Cardiac muscle cell (in vitro differentiated cells and primary cell): ENCODE results near the gene RINL. TPM values are rescaled to one million over a fixed set of nuclear protein-coding genes. Genes with fewer than 3 reads are reported as not detected.
A peak's percentile ranks its signal among the peaks of the same experiment; 100 is the strongest.

Experiments used
- DNase-seq, 2 donors: peaks; one replicate each; pipeline versions ENCODE4 v3.0.0 to v3.0.0-alpha.2; 2010 to 2017; ENCODE audit warnings: low read depth in 1 of 2, low spot score in 1 of 2
- H3K27ac ChIP-seq: fragments of 200-600 bp; sonication (generic); 2 replicates; pipeline ENCODE4 v1.5.1; 2016
- H3K27me3 ChIP-seq: fragments of 200-600 bp; sonication (generic); 2 replicates; pipeline ENCODE4 v1.6.0; 2016; ENCODE audit warnings: control low read depth
- H3K36me3 ChIP-seq: fragments of 200-600 bp; sonication (generic); 2 replicates; pipeline ENCODE4 v1.5.1; 2016; ENCODE audit warnings: control low read depth
- H3K4me1 ChIP-seq: fragments of 200-600 bp; sonication (generic); 2 replicates; pipeline ENCODE4 v1.8.1; 2017; ENCODE audit warnings: low read depth, mild to moderate bottlenecking, mixed run types
- H3K4me3 ChIP-seq: fragments of 200-600 bp; sonication (generic); 2 replicates; pipeline ENCODE4 v1.5.1; 2016; ENCODE audit warnings: mild to moderate bottlenecking
- H3K9me3 ChIP-seq: fragments of 200-600 bp; sonication (generic); 2 replicates; pipeline ENCODE4 v1.5.1; 2017; ENCODE audit warnings: low read depth, mild to moderate bottlenecking, control low read depth
- CTCF ChIP-seq: IDR thresholded peaks from 2 replicates; pipeline ENCODE4 v1.5.1; 2012; ENCODE audit warnings: low read depth, mild to moderate bottlenecking, low read length
- polyA plus RNA-seq: library from polyadenylated mRNA; unstranded; fragments of >200 nt; fragmentation: Nextera tagmentation; extraction: Ambion mirVana; gene quantifications from 2 replicates; pipeline ENCODE4 v1.2.1, GENCODE V29; 2016
- total RNA-seq: library from RNA; depleted of rRNA; stranded (reverse); fragments of >200 nt; gene quantifications from 2 replicates; pipeline ENCODE4 v1.2.3, GENCODE V29; 2016

Gene RINL
- total and polyA plus RNA-seq, 2 experiments from 2014 or later: 3.9 to 8.4 TPM

DNA sequence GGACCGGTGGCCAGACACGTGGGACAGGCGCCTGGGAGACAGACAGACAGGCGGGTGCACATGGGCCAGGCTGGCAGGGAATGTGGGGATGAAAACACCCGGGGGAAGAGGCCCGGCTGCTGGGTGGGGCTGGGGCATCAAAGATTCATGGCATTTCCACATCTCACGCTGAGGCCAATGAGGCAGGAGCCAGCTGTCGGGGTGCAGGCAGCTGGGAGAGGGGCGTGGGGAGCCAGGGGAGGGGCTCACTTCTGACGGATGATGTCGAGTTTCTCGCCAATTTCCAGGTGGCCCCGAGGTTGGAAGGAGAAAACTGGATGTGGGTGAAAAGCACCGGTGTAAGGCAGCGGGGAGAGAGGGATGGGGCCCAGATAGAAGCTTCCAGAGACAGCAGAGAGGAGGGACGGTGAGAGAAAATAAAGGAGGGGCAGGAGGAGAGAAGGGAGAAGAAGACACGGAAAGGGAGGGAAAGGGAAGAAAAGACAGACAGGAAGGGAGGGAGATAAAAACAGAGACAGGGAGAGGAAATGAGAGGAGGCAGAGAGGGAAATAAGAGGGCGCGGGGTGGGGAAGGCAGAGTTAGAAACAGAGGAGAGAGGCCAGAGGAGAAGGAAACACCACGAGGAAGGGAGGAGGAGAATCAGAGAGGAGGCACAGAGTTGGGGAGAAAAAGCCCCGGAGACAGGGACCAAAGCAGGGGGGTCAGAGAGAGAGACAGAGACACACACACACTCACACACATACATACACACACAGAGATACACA lies 41.9 kb upstream of the RINL start:
- Histone ChIP-seq H3K4me3 (no peak overlapping the region), H3K27me3 (no peaks in the 10 kb centered on the region), H3K9me3 (no peaks in the 10 kb centered on the region), H3K36me3 (peaks cover 16% of the 10 kb centered on the region), H3K27ac (no peak overlapping the region), H3K4me1 (no peaks in the 10 kb centered on the region)
- no peak for TF ChIP-seq CTCF
- no peak for DNase-seq

- H3K9me3 ChIP-seq: no peaks in the 10 kb centered on the region
- TF ChIP-seq CTCF: no peak
- H3K27ac ChIP-seq: no peak overlapping the region
- no peaks in the 10 kb centered on the region for H3K4me1 ChIP-seq
- no peak for DNase-seq
- H3K4me3 ChIP-seq: no peak overlapping the region
- no peaks in the 10 kb centered on the region for H3K27me3 ChIP-seq
- peaks cover 9% of the 10 kb centered on the region for H3K36me3 ChIP-seq
Measured at GRCh38 chr19:38918526-38918925, 40.5 kb upstream of the RINL start.

DNA sequence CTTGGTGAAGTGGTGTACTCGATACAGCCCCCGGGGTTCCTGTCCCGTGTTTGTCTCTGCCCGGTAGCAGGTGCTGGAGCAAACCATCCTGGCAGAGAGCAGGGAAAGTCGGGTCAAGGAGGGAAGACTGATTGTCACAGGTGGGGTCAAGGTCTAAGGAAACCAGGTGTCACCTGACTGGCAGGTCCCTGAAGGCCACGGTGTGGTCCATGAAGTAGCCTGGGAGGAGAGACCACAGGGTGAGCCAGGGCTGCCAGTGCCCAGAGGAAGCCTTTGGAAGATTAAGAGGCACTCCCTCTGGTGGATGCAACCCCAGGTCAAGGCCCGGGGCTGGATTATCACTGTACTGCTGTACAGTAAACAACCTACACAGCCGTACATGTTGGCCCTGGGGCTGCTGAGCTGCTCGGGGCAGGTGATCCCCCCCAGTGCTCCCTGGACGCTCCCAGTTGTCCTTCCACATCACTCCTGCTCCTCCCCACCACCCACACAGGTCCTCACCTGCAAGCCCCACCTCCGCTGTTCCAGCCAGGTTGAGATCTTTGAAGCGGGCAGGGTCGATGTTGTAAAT lies 39.9 kb upstream of the RINL start:
- no peaks in the 10 kb centered on the region for H3K4me1 ChIP-seq
- H3K9me3 ChIP-seq: no peaks in the 10 kb centered on the region
- no peak overlapping the region for H3K4me3 ChIP-seq
- peaks cover 9% of the 10 kb centered on the region for H3K36me3 ChIP-seq
- H3K27ac ChIP-seq: peak overlapping the region; percentile 17
- no peaks in the 10 kb centered on the region for H3K27me3 ChIP-seq
- peak; percentile 15 to 19 for DNase-seq
- TF ChIP-seq CTCF: peak; percentile 19

- no peaks in the 10 kb centered on the region for H3K27me3 ChIP-seq
- peak overlapping the region; percentile 17 for H3K27ac ChIP-seq
- H3K4me1 ChIP-seq: no peaks in the 10 kb centered on the region
- H3K4me3 ChIP-seq: no peak overlapping the region
- H3K9me3 ChIP-seq: no peaks in the 10 kb centered on the region
- DNase-seq: no peak
- no peak for TF ChIP-seq CTCF
- peaks cover 9% of the 10 kb centered on the region for H3K36me3 ChIP-seq
Measured at GRCh38 chr19:38917516-38917915, 39.4 kb upstream of the RINL start.

GRCh38 chr19:38915329-38916321 lies 37.5 kb upstream of the RINL start:
- Histone ChIP-seq H3K27me3 (no peaks in the 10 kb centered on the region), H3K4me1 (no peaks in the 10 kb centered on the region), H3K9me3 (no peaks in the 10 kb centered on the region), H3K36me3 (peaks cover 2% of the 10 kb centered on the region), H3K27ac (no peak overlapping the region), H3K4me3 (no peak overlapping the region)
- no peak for TF ChIP-seq CTCF
- DNase-seq: no peak
